PC-3 (cell line): ENCODE measurements around the gene NADSYN1. TPM values are rescaled to one million over a fixed set of nuclear protein-coding genes. Genes with fewer than 3 reads are reported as not detected.
"Not testable (repeated sequence)": the region's sequence is repeated elsewhere in the genome, so short reads cannot be mapped to it uniquely, and the experiment has no call there.

Source experiments
- ATAC-seq: fragments of 200-7000 bp; cut with Tn5 transposase; 2 replicates; pipeline ENCODE4 v1.9.1; 2020; ENCODE audit warnings: mild to moderate bottlenecking, moderate library complexity
- BruUV-seq: library from RNA; stranded (reverse); fragments of 400-500 nt; replicated peaks from 2 replicates; lab custom pipeline; 2021; lab: Mats Ljungman, UMichigan
- CTCF ChIA-PET: fragments of 300-600 bp; sonication (Branson Sonifier 250); formaldehyde crosslinking; loops from one replicate; lab custom pipeline; 2022; ENCODE audit warnings: antibody characterized with exemption; lab: Charles Lee
- POLR2A ChIA-PET: fragments of 300-600 bp; sonication (Branson Sonifier 250); formaldehyde crosslinking; loops from one replicate; lab custom pipeline; 2022; ENCODE audit warnings: antibody characterized with exemption; ENCODE audit not compliant: unreplicated experiment; lab: Charles Lee
- DNase-seq: peaks from one replicate; pipeline ENCODE4 v3.0.0-alpha.2; 2015
- H2AFZ ChIP-seq: fragments of 300-600 bp; sonication (generic); 2 replicates; pipeline ENCODE4 v1.6.0; 2016; ENCODE audit warnings: antibody characterized with exemption, low read length
- H3F3A ChIP-seq: fragments of 300-600 bp; sonication (generic); one replicate; pipeline ENCODE4 v1.6.0; 2017; ENCODE audit warnings: antibody characterized with exemption, low read length, control low read depth, mild to moderate bottlenecking; ENCODE audit not compliant: unreplicated experiment
- H3K27ac ChIP-seq: fragments of 300-600 bp; sonication (generic); 2 replicates; pipeline ENCODE4 v1.5.1; 2016; ENCODE audit warnings: mild to moderate bottlenecking, low read length
- H3K27me3 ChIP-seq: fragments of 300-600 bp; sonication (generic); 2 replicates; pipeline ENCODE4 v1.6.1; 2016; ENCODE audit warnings: low read length, mixed read lengths
- H3K36me3 ChIP-seq: fragments of 300-600 bp; sonication (generic); 2 replicates; pipeline ENCODE4 v1.6.1; 2016; ENCODE audit warnings: low read depth, mixed run types, low read length, mixed read lengths
- H3K4me1 ChIP-seq: fragments of 300-600 bp; sonication (generic); 2 replicates; pipeline ENCODE4 v1.5.1; 2016; ENCODE audit warnings: low read length; ENCODE audit not compliant: insufficient read depth
- H3K4me2 ChIP-seq: fragments of 300-600 bp; sonication (generic); 2 replicates; pipeline ENCODE4 v1.6.0; 2016; ENCODE audit warnings: low read length
- H3K4me3 ChIP-seq: fragments of 300-600 bp; sonication (generic); 2 replicates; pipeline ENCODE4 v1.5.1; 2016; ENCODE audit warnings: mild to moderate bottlenecking, low read length, mixed read lengths
- H3K79me2 ChIP-seq: fragments of 300-600 bp; sonication (generic); 2 replicates; pipeline ENCODE4 v1.6.1; 2017; ENCODE audit warnings: low read length, mixed read lengths
- H3K9ac ChIP-seq: fragments of 300-600 bp; sonication (generic); 2 replicates; pipeline ENCODE4 v1.6.0; 2016; ENCODE audit warnings: mild to moderate bottlenecking, low read length
- H3K9me2 ChIP-seq: fragments of 300-600 bp; sonication (generic); replicated peaks from 2 replicates; pipeline ENCODE4 v1.6.1; 2016; ENCODE audit warnings: mixed run types, low read length, mixed read lengths
- H3K9me3 ChIP-seq: fragments of 300-600 bp; sonication (generic); 2 replicates; pipeline ENCODE4 v1.6.1; 2016; ENCODE audit warnings: low read length, mixed read lengths
- H4K20me1 ChIP-seq: fragments of 300-600 bp; sonication (generic); 2 replicates; pipeline ENCODE4 v1.6.1; 2016; ENCODE audit warnings: low read length, mixed read lengths
- CTCF ChIP-seq: fragments of 300-600 bp; sonication (generic); conservative IDR thresholded peaks from 2 replicates; pipeline ENCODE4 v1.5.1; 2017; ENCODE audit warnings: antibody characterized with exemption, low read depth, mild to moderate bottlenecking, low read length
- EZH2 ChIP-seq: fragments of 300-600 bp; sonication (generic); IDR thresholded peaks from one replicate; pipeline ENCODE4 v1.6.1; 2017; ENCODE audit warnings: antibody characterized with exemption, mild to moderate bottlenecking, low read length; ENCODE audit not compliant: unreplicated experiment
- EZH2phosphoT487 ChIP-seq: fragments of 300-600 bp; sonication (generic); IDR thresholded peaks from 2 replicates; pipeline ENCODE4 v1.6.1; 2018; ENCODE audit warnings: mild to moderate bottlenecking, antibody characterized with exemption, low read length, borderline replicate concordance
- intact Hi-C: fragments of 100-400 bp; cut with micrococcal nuclease; formaldehyde crosslinking; loops from 2 replicates; pipeline ENCODE4 v1.9.0; 2023
- total RNA-seq: library from RNA; depleted of rRNA; stranded (reverse); fragments of >200 nt; gene quantifications from 2 replicates; pipeline ENCODE4 v1.2.3, GENCODE V29; 2014

Gene NADSYN1
- total RNA-seq, 1 experiment from 2014 or later = 64.8 TPM

DNA sequence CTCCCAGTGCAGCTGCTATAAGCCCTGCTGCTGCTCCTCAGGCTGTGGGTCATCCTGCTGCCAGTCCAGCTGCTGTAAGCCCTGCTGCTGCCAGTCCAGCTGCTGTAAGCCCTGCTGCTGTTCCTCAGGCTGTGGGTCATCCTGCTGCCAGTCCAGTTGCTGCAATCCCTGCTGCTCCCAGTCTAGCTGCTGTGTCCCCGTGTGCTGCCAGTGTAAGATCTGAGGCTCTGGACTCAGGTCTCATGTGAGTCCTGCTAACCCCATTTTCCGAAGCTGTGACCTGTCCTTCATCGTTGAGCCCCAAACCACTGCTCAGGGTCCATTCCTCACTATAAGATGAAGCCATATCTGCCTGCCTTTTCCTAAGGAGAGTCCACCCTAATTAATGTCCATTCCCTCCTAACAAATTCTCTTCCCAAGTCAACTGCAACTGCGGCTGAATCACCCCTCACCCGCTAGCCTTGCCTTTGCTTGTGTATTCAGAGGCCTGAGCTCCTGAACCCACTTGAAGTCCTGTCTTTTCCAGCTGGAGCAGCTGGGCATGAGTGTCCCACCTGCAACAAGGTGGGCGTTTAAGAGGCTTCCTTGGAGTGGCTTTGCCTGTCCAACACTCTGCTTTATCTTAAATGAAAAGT, 74.7 kb downstream of the NADSYN1 start:
- no peaks in the 10 kb centered on the region for H3K27me3 ChIP-seq
- H3K4me3 ChIP-seq = no peak overlapping the region
- H2AFZ ChIP-seq = no peak overlapping the region
- H3K36me3 ChIP-seq = no peaks in the 10 kb centered on the region
- intact Hi-C loops = no loop called here
- no peak for DNase-seq
- H3K4me1 ChIP-seq = 0 out of 2 replicates have a peak, but pooled peaks cover 8% of the 10 kb centered on the region
- ChIA-PET POLR2A (no interaction called here), CTCF (no interaction called here)
- H3K4me2 ChIP-seq = no peak overlapping the region
- H3K9me2 ChIP-seq = no peaks in the 10 kb centered on the region
- no peak for ATAC-seq
- no peaks in the 10 kb centered on the region for H3F3A ChIP-seq
- TF ChIP-seq EZH2phosphoT487 (no peak), EZH2 (no peak), CTCF (no peak)
- H3K79me2 ChIP-seq = no peaks in the 10 kb centered on the region
- no TSS peak for BruUV-seq
- H3K9ac ChIP-seq = no peak overlapping the region
- no peaks in the 10 kb centered on the region for H4K20me1 ChIP-seq
- no peaks in the 10 kb centered on the region for H3K9me3 ChIP-seq
- H3K27ac ChIP-seq = no peak overlapping the region

DNA sequence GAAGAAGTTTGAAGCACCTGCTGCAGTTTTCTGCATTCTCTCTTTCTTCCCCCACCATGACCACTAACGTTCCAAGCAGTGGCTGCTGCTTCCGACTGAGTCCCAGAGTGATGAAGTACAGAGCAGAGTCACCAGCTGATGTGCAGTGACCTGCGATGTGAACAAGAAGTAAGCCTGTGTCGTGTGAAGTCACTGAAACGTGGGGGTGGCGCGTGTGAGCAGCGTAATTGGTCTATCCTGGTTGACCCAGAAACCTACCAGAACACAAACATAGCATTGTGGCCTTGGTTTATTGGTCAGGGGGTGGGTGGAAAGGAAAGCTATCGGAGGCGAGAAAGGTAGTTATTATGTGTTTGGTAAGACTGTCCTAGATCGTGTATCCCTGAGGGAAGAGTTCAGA, 77.6 kb downstream of the NADSYN1 start:
- DNase-seq (no peak), ATAC-seq (no peak)
- intact Hi-C loops = no loop called here
- H3K9me3 ChIP-seq = no peaks in the 10 kb centered on the region
- H3K4me2 ChIP-seq = no peak overlapping the region
- H3K27ac ChIP-seq = no peak overlapping the region
- no peaks in the 10 kb centered on the region for H4K20me1 ChIP-seq
- no peak overlapping the region for H3K9ac ChIP-seq
- no peaks in the 10 kb centered on the region for H3F3A ChIP-seq
- no peaks in the 10 kb centered on the region for H3K79me2 ChIP-seq
- TF ChIP-seq CTCF = no peak
- no peak for TF ChIP-seq EZH2
- TF ChIP-seq EZH2phosphoT487 = no peak
- H2AFZ ChIP-seq = no peak overlapping the region
- H3K4me1 ChIP-seq = no peaks in the 10 kb centered on the region
- H3K36me3 ChIP-seq = no peaks in the 10 kb centered on the region
- CTCF ChIA-PET = no interaction called here
- no peaks in the 10 kb centered on the region for H3K27me3 ChIP-seq
- POLR2A ChIA-PET = no interaction called here
- H3K9me2 ChIP-seq = no peaks in the 10 kb centered on the region
- no TSS peak for BruUV-seq
- H3K4me3 ChIP-seq = no peak overlapping the region

- Histone ChIP-seq H3K36me3 (no peaks in the 10 kb centered on the region), H3K27ac (no peak overlapping the region), H3K27me3 (no peaks in the 10 kb centered on the region), H3K9me3 (no peaks in the 10 kb centered on the region), H3K4me3 (no peak overlapping the region), H3K9me2 (no peaks in the 10 kb centered on the region), H3K79me2 (no peaks in the 10 kb centered on the region), H3K4me1 (no peaks in the 10 kb centered on the region), H4K20me1 (no peaks in the 10 kb centered on the region), H3F3A (no peaks in the 10 kb centered on the region), H3K9ac (no peak overlapping the region), H3K4me2 (no peak overlapping the region), H2AFZ (no peak overlapping the region)
- TF ChIP-seq CTCF (no peak), EZH2 (no peak), EZH2phosphoT487 (no peak)
- ATAC-seq (no peak), DNase-seq (no peak)
- ChIA-PET POLR2A (no interaction called here), CTCF (no interaction called here)
- intact Hi-C loops = no loop called here
- no TSS peak for BruUV-seq
Measured at GRCh38 chr11:71532036-71532610, 79.1 kb downstream of the NADSYN1 start.

- DNase-seq, H3K27ac ChIP-seq, H3K79me2 ChIP-seq, H3K9me3 ChIP-seq, H3K27me3 ChIP-seq, ATAC-seq, H3F3A ChIP-seq, H2AFZ ChIP-seq, BruUV-seq, CTCF ChIA-PET, H3K4me1 ChIP-seq, POLR2A ChIA-PET, H4K20me1 ChIP-seq, intact Hi-C loops, H3K9me2 ChIP-seq, H3K4me2 ChIP-seq, H3K4me3 ChIP-seq, H3K9ac ChIP-seq, H3K36me3 ChIP-seq: not testable (repeated sequence)
Measured at GRCh38 chr11:71534711-71535608, 82.0 kb downstream of the NADSYN1 start.
